T-helper 17 cell (primary cell): ENCODE results near the gene ANTXRL. TPM values are rescaled to one million over a fixed set of nuclear protein-coding genes. Genes with fewer than 3 reads are reported as not detected.
"Not testable (repeated sequence)": the region's sequence is repeated elsewhere in the genome, so short reads cannot be mapped to it uniquely, and the experiment has no call there.

Experiments
- ATAC-seq: fragments of 150-1000 bp; cut with Tn5 transposase; 2 replicates; pipeline ENCODE4 v1.10.0; 2021; ENCODE audit warnings: mild to moderate bottlenecking, moderate library complexity
- DNase-seq, 3 donors: peaks; one replicate each; pipeline versions ENCODE4 v3.0.0 to v3.0.0-alpha.2; 2020 to 2021
- H3K9me3 ChIP-seq: one replicate; pipeline ENCODE4 v1.7.0; 2013; ENCODE audit warnings: low read length, mild to moderate bottlenecking; ENCODE audit not compliant: control insufficient read depth, poor library complexity, severe bottlenecking
- H3K27ac Mint-ChIP-seq: one replicate; pipeline ENCODE4 v1.8.0; 2022; ENCODE audit warnings: mild to moderate bottlenecking, moderate library complexity, mixed read lengths
- H3K27me3 Mint-ChIP-seq: one replicate; pipeline ENCODE4 v1.8.0; 2022; ENCODE audit warnings: mixed read lengths
- H3K36me3 Mint-ChIP-seq: one replicate; pipeline ENCODE4 v1.8.0; 2022; ENCODE audit warnings: low read depth, mixed read lengths
- H3K4me1 Mint-ChIP-seq: one replicate; pipeline ENCODE4 v1.8.0; 2022; ENCODE audit warnings: mild to moderate bottlenecking, mixed read lengths
- H3K4me3 Mint-ChIP-seq: one replicate; pipeline ENCODE4 v1.8.0; 2022; ENCODE audit warnings: mild to moderate bottlenecking, moderate library complexity, mixed read lengths
- total RNA-seq, 4 donors: library from RNA in 2 of 4; stranded (reverse) in 2 of 4; gene quantifications; one replicate each; pipeline ENCODE4 v1.2.3 and lab custom pipeline; 2022 to 2026

Gene ANTXRL
- total RNA-seq, 2 donors from 2014 or later = not detected

DNA sequence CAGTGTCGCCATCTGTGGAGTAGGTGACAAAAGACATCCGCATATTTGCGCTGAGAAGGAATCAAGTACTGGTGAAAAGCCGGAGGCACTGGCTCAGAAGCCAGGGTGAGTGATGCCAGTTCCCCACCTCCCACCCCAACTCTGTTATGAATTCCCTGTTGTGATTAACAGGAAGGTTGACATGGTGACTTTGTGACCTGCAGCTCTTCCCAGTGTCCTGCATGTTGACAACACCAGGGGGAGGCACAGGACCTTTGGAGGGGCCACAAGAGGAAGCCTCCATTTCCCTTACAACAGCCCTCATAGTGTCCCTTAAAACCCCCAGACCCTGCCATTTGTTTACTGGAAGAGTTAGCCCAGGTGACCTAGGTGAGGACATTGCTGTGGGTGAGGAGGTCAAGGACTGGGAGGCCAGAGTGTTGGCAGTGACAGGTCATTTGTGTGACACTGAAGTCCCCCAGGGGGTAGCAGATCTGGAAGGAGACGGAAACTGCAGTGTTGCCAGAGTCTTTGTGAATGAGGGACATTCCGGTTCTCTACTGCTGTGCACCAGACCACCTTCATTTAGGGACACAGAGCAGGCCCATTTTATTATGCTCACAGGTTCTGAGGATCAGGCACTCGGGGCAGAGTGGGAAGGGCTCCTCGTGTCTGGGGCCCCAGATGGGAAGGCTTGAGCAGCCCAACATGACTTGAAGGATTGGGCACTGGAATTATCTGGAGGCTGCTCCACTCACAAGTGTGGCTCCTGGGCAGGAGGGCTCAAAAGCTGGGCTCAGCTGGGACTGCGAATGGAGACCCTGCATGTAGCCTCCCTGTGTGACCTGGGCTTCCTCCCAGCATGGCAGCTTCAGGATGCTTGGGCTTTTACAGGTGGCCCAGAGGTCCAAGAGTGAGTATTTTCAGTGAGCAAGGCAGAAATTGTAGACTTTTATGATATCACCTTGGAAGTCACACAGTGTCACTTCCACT lies 13.0 kb upstream of the ANTXRL start:
- no peaks in the 10 kb centered on the region for H3K9me3 ChIP-seq
- Mint-ChIP-seq H3K4me3 (no peak overlapping the region), H3K36me3 (no peaks in the 10 kb centered on the region), H3K27ac (peak overlapping the region; percentile 89), H3K27me3 (no peaks in the 10 kb centered on the region), H3K4me1 (peaks cover 34% of the 10 kb centered on the region)
- no peak for ATAC-seq
- no peak for DNase-seq

DNA sequence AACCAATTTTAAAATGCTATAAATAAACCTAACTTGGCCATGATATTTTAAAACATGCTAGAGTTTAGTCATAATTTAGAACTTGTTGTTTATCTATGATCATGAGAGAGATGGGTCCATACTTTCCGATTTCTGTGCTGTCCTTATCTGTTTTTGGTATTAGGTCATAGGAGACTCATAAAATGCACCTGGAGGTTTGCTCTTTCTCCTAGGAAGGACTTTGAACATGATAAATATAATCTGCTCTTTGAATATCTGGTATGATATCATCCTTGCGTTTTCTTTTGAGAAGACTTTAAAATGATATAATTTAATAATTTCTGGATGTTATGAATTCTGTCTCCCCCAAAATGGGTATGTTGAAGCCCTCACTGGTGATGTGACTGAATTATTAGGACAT lies 9.0 kb upstream of the ANTXRL start:
- H3K9me3 ChIP-seq = no peaks in the 10 kb centered on the region
- no peaks in the 10 kb centered on the region for H3K36me3 Mint-ChIP-seq
- ATAC-seq (no peak), DNase-seq (no peak)
- no peak overlapping the region for H3K4me3 Mint-ChIP-seq
- no peak overlapping the region for H3K27ac Mint-ChIP-seq
- no peaks in the 10 kb centered on the region for H3K27me3 Mint-ChIP-seq
- peaks cover 9% of the 10 kb centered on the region for H3K4me1 Mint-ChIP-seq

DNA sequence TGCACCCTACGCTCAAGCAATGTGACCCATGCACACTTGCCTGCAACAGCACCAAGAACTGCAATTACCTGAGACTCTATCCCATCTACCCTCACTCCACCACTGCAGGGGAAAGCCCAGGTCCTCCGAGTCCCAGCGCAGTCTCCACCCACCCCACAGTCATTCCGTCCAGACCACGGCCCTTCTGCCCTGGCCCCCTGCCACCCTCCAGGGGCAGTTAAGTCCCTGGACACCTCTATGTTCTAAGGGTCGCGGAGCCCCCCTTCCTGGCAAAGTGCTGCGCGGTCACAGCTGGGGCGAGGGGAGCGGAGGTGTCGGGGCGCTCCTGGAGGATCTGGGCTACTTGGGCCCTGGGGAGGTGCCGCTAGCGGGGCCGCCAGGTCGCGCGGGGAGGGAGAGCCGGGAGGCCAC lies 4.4 kb upstream of the ANTXRL start:
- H3K27me3 Mint-ChIP-seq, H3K27ac Mint-ChIP-seq, H3K9me3 ChIP-seq, DNase-seq, H3K36me3 Mint-ChIP-seq: not testable (repeated sequence)
- Mint-ChIP-seq H3K4me3 (peak overlapping the region; percentile 79), H3K4me1 (peaks cover 11% of the 10 kb centered on the region)
- peak; percentile 22 for ATAC-seq

DNA sequence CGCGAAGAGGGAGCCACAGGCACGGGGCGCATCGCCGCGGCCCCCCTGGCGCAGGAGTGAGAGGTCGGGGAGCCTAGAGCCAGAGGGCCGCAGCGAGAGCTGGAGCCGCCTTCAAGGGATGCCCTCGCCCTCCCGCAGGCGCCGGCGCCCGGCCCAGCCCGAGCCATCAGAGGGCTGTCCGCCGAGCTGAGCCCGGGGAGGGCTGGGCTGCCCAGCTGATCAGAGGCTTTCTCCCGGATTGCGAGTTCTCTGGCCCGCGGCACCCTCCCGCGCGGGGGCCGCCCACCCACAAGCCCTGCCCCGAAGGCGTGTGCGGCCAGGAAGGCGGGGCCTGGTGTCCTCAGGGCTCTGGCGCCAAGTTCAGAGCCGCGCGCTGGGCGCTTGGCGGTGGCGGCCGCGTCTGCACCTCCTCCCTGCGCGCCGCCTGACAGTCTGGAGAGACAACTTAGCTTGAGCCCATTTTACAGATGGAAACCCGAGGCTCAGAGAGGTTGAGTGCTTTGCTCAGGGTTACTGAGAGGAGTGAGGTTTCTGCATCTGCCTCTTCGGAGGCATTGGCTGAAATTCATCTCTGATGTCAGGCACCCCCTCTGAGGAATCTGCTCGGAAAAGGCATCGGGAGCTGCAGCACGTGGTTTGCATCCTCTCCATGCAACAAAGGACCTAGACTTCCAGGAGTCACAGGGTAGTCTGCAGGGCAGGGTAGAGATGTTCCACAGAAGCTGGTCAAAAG lies 3.8 kb upstream of the ANTXRL start:
- DNase-seq (peak in 2 of 3 donors; percentile 63 to 64), ATAC-seq (peak; percentile 68)
- peaks cover 11% of the 10 kb centered on the region for H3K4me1 Mint-ChIP-seq
- peak overlapping the region; percentile 93 for H3K4me3 Mint-ChIP-seq
- no peaks in the 10 kb centered on the region for H3K9me3 ChIP-seq
- H3K36me3 Mint-ChIP-seq = peaks cover 2% of the 10 kb centered on the region
- H3K27ac Mint-ChIP-seq = no peak overlapping the region
- H3K27me3 Mint-ChIP-seq = no peaks in the 10 kb centered on the region

DNA sequence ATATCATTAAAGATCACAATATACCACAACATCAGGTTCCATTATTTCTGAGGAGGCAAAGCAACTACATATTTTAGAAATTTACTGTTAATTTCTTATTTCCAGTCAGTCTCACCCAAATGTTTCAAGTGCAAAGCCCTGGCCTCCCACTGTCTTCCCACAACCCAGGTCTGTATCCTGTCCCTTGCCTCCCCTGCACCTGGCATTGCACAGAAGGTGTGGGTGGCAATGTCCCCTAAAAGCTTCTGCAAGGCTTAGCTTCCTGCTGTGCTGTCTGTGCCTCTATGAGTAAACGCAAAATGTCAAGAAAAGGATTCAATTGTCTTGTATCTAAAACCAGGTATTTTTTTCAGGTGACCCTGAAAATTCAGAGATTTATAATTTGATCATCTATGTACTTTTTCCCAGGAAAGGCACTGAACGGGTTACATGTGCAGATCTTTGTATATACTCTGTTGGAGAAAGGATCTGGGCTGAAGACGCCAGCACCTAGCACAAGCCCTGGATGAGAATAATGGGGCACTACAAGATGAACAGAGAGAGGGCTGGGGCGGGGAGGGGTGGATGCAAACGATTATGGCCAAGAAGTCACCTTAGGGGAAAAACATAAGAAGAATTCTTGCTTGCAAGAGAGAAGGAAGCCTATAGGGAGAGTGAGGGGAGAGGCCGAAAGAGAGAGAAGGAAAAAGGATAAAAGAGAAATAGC lies 3.1 kb upstream of the ANTXRL start:
- Mint-ChIP-seq H3K4me3 (peak overlapping the region; percentile 93), H3K36me3 (peaks cover 2% of the 10 kb centered on the region), H3K4me1 (peaks cover 11% of the 10 kb centered on the region), H3K27me3 (no peaks in the 10 kb centered on the region), H3K27ac (peak overlapping the region; percentile 67)
- DNase-seq = no peak
- no peak for ATAC-seq
- no peaks in the 10 kb centered on the region for H3K9me3 ChIP-seq

DNA sequence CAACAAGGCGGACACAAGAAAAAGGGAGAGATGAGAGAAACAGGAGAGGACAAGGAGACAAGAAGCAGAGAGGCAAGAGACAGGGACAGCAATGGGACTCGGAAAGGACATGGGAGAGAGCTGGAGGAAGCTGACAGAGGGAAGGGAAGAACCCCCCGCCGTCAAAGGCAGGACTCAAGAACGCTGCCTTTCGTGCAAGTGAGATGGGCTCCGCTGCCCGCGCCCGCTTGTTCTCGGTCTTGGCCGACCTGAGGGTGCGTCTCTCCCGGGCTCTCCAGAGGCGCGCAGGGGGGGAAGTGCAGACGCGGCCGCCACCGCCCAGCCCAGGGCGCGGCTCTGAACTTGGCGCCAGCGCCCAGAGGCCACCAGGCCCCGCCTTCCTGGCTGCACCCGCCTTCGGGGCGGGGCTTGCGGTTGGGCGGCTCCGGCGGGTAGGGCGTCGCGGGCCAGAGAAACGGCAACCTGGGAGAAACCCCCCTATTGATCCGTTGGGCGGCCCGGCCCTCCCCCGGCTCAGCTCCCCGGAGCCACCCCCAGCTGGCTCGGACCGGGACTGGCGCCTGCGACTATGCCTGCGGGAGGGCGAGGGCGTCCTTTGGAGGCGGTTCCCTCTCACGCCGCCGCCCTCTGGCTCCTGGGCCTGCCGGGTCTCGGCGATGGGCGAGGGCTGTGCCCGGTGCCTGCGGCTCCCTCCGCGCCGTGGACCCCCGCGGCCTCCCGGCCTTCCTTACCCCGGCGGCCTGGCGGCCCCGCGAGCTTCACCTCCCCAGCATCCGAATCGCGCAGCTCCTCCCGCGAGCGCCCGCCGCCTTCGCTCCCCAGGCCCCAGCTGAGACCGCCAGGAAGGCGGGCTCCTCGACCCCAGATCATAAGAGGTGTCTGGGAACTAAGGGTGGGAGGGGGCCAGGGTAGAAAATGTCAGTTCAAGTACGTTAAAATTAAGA lies 2.2 kb upstream of the ANTXRL start:
- peak; percentile 86 for ATAC-seq
- Mint-ChIP-seq H3K27me3 (no peaks in the 10 kb centered on the region), H3K36me3 (peaks cover 2% of the 10 kb centered on the region), H3K27ac (peak overlapping the region; percentile 67), H3K4me3 (peak overlapping the region; percentile 93), H3K4me1 (peaks cover 11% of the 10 kb centered on the region)
- peak; percentile 60 to 81 (median 76) for DNase-seq
- no peaks in the 10 kb centered on the region for H3K9me3 ChIP-seq

DNA sequence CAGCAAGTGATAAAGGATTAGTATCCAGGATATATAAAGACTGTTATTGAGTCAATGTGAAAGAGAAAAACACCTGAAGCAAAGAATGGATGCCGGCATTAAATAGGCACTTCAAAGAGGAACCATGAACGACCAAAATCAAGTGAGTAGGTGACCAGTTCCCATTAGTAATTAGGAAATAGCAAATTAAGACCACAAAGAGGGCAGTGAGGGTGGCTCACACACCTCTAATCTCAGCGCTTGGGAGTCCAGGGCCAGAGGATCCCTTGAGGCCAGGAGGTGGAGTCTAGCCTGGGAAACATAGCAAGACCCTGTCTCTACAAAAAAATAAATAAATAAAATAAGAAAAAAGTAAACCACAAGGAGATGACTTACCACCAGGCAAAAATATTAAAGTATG lies 1.5 kb upstream of the ANTXRL start:
- no peaks in the 10 kb centered on the region for H3K9me3 ChIP-seq
- Mint-ChIP-seq H3K4me3 (peak overlapping the region; percentile 93), H3K27me3 (no peaks in the 10 kb centered on the region), H3K27ac (no peak overlapping the region), H3K36me3 (peaks cover 2% of the 10 kb centered on the region), H3K4me1 (peaks cover 11% of the 10 kb centered on the region)
- no peak for ATAC-seq
- no peak for DNase-seq

DNA sequence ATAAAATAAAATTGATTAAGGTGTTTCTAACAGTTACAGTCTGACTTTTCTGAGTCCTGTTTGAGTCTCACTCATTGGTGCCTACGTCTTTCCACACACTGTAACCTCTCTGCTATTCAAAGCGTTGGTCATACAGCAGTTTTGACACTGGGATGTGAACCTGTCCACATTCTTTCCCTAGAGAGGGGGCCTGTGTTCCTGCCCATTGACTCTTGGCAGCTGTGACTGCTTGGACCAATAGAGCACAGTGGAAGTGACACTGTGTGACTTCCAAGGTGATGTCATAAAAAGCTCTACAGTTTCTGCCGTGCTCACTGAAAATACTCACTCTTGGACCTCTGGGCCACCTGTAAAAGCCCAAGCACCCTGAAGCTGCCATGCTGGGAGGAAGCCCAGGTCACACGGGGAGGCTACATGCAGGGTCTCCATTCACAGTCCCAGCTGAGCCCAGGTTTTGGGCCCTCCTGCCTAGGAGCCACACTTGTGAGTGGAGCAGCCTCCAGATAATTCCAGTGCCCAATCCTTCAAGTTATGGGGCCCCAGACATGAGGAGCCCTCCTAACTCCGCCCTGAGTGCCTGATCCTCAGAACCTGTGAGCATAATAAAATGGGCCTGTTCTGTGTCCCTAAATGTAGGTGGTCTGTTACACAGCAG lies 704 bp upstream of the ANTXRL start:
- Mint-ChIP-seq H3K4me1 (peaks cover 11% of the 10 kb centered on the region), H3K36me3 (peaks cover 2% of the 10 kb centered on the region), H3K27me3 (no peaks in the 10 kb centered on the region), H3K4me3 (peak overlapping the region; percentile 7), H3K27ac (no peak overlapping the region)
- no peaks in the 10 kb centered on the region for H3K9me3 ChIP-seq
- ATAC-seq (no peak), DNase-seq (no peak)

DNA sequence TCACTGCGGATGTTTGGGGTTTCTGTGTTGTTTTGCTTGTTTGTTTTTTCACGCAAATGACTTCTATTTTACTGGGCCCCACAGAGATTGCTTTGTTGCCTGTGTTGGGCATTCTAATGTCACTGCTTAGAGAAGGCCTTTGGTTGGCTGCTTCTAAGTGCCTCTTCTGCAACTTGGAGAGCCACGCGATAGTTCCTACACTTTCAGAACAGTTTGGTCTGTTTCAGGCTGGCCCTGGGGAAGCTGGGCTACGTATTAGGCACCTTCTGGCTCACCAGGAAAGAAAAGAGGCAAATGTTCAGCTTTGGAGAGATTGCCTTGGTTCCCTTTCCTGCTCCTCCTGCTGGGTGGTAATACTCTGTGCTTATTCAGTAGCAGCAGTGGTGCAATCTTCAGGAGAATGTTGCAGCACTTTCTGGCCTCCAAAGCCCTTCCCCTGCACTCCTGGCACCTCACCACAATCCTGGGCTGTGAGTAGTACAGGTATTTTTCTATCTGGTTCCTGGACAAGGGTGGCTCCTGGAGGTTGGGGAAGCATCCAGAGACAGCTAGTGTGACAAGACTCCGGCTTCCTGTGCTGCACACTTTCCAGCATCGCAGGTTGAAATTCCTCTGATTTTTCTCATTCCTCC lies 1.2 kb downstream of the ANTXRL start:
- H3K9me3 ChIP-seq = no peaks in the 10 kb centered on the region
- Mint-ChIP-seq H3K4me1 (peaks cover 8% of the 10 kb centered on the region), H3K4me3 (no peak overlapping the region), H3K27me3 (no peaks in the 10 kb centered on the region), H3K27ac (no peak overlapping the region), H3K36me3 (peaks cover 6% of the 10 kb centered on the region)
- ATAC-seq (no peak), DNase-seq (no peak)

DNA sequence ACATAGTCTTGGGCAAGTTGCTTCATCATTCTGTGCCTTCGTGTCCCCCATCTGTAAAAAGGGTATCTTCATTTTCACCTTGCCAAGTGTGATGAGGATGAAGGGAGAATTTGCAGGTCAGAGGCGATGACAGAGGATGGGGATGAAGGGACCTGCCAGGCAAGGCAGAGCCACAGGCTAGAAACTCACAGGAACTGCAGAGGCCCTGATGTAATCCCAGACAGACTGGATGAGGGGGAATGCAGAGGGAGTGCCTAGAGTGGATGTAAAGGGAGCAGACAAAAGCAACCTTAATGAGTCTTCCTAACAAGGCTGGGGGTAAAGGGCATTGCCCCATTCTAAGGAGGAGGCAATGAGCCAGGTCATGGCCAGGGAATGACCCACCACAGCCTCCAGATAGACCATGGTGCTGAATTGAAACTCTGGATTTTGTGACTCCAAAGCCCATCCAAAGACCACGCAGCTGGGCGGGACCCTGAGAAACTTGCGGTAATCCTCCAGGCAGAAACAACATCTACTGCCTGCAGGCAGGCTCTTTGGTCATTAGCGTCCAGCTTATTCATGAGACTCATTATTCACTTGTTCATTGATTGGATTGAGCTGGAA lies 1.9 kb downstream of the ANTXRL start:
- Mint-ChIP-seq H3K27me3 (no peaks in the 10 kb centered on the region), H3K36me3 (peaks cover 8% of the 10 kb centered on the region), H3K4me3 (no peak overlapping the region), H3K4me1 (peaks cover 8% of the 10 kb centered on the region), H3K27ac (no peak overlapping the region)
- DNase-seq (no peak), ATAC-seq (no peak)
- no peaks in the 10 kb centered on the region for H3K9me3 ChIP-seq

DNA sequence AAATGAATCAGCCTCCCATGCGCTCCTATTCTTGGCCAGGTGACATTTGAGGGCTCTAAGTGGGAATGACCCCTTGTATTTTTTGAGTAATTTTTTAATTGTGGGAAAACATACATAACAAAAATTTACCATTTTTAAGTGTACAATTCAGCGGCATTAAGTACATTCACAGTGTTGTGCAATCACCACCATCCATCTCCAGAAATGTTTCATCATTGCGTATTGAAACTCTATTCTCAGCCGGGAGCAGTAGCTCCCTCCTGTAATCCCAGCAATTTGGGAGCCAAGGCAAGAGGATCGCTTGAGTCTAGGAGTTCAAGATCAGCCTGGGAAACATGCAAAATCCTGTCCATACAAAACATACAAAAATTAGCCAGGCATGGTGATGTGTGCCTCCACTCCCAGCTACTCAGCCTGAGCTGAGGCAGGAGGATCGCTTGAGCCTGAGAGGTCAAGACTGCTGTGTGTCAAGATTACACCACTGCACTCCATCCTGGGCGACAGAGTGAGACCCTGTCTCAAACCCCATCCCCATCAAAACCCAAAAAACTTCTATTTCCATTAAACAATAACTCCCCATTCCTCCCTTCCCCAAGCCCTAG lies 2.5 kb downstream of the ANTXRL start:
- no peak for DNase-seq
- no peak overlapping the region for H3K27ac Mint-ChIP-seq
- no peak overlapping the region for H3K4me3 Mint-ChIP-seq
- H3K36me3 Mint-ChIP-seq = peaks cover 5% of the 10 kb centered on the region
- H3K27me3 Mint-ChIP-seq = no peaks in the 10 kb centered on the region
- no peak for ATAC-seq
- no peaks in the 10 kb centered on the region for H3K9me3 ChIP-seq
- peaks cover 4% of the 10 kb centered on the region for H3K4me1 Mint-ChIP-seq
